PC-3 (cell line): ENCODE measurements around the gene LRIG3.

Source experiments
- EZH2 ChIP-seq: fragments of 300-600 bp; sonication (generic); IDR thresholded peaks from one replicate; pipeline ENCODE4 v1.6.1; 2017; ENCODE audit warnings: antibody characterized with exemption, mild to moderate bottlenecking, low read length; ENCODE audit not compliant: unreplicated experiment
- EZH2phosphoT487 ChIP-seq: fragments of 300-600 bp; sonication (generic); IDR thresholded peaks from 2 replicates; pipeline ENCODE4 v1.6.1; 2018; ENCODE audit warnings: mild to moderate bottlenecking, antibody characterized with exemption, low read length, borderline replicate concordance
- TF ChIP-seq, protein P1 (sequence below): fragments of 300-600 bp; sonication (generic); conservative IDR thresholded peaks from 2 replicates; pipeline ENCODE4 v1.5.1; 2017; ENCODE audit warnings: antibody characterized with exemption, low read depth, mild to moderate bottlenecking, low read length

DNA sequence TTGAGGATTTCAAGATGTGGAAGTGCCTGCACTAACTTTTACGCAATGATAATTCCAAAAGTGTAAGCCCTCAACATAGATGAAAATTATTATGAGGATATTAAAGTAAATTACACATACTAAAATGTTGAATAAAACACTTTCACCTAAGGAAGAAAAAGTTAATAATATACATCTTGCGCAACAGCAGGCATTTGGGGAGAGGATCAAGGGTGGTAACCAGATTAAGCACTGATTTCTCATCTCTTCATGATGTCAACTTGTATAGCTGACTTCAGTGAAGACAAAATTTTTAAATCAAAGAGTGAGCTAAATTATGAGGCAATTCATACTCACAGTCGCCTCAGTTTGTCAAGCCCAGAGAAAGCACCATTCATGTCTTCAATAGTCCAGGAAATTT, 33.8 kb downstream of the LRIG3 start:
- TF ChIP-seq, protein P1, sequence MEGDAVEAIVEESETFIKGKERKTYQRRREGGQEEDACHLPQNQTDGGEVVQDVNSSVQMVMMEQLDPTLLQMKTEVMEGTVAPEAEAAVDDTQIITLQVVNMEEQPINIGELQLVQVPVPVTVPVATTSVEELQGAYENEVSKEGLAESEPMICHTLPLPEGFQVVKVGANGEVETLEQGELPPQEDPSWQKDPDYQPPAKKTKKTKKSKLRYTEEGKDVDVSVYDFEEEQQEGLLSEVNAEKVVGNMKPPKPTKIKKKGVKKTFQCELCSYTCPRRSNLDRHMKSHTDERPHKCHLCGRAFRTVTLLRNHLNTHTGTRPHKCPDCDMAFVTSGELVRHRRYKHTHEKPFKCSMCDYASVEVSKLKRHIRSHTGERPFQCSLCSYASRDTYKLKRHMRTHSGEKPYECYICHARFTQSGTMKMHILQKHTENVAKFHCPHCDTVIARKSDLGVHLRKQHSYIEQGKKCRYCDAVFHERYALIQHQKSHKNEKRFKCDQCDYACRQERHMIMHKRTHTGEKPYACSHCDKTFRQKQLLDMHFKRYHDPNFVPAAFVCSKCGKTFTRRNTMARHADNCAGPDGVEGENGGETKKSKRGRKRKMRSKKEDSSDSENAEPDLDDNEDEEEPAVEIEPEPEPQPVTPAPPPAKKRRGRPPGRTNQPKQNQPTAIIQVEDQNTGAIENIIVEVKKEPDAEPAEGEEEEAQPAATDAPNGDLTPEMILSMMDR = no peak
- TF ChIP-seq EZH2 = no peak
- TF ChIP-seq EZH2phosphoT487 = no peak
